K562 (cell line): ENCODE results near the gene DSG3. TPM values are rescaled to one million over a fixed set of nuclear protein-coding genes. Genes with fewer than 3 reads are reported as not detected.

ENCODE experiments used
- CEBPB ChIP-seq: fragments of 450-650 bp; IDR thresholded peaks from 2 replicates; pipeline ENCODE4 v1.6.1; 2016; ENCODE audit warnings: missing genetic modification characterization, missing compliant biosample characterization
- CXXC5 ChIP-seq: fragments of 250-450 bp; sonication (Bioruptor Pico); IDR thresholded peaks from 2 replicates; pipeline ENCODE4 v1.8.0; 2022; ENCODE audit warnings: inconsistent platforms, mild to moderate bottlenecking, moderate library complexity
- KDM1A ChIP-seq, 2 experiments: fragments of 450-650 bp; IDR thresholded peaks; 2 replicates each; pipeline ENCODE4 v1.6.1; 2016; ENCODE audit warnings: mild to moderate bottlenecking in 2 of 2
- SIN3B ChIP-seq: fragments of 450-650 bp; IDR thresholded peaks from 2 replicates; pipeline ENCODE4 v1.6.1; 2017; ENCODE audit warnings: low read depth, mild to moderate bottlenecking, moderate library complexity
- SMARCA4 ChIP-seq: fragments of 450-650 bp; IDR thresholded peaks from 2 replicates; pipeline ENCODE4 v1.6.1; 2016
- TAF9B ChIP-seq: fragments of 450-650 bp; IDR thresholded peaks from 2 replicates; pipeline ENCODE4 v1.6.1; 2018; ENCODE audit warnings: mild to moderate bottlenecking; ENCODE audit not compliant: partially characterized antibody
- polyA plus RNA-seq, 8 experiments: library from polyadenylated mRNA; depleted of rRNA in 4 of 8; stranded (reverse) in 5 of 8; unstranded in 3 of 8; fragments of >200 nt; fragmentation: Nextera tagmentation in 2 of 8; fragmentation: Illumina TruSeq in 1 of 8; extraction: Ambion mirVana in 2 of 8; extraction: Trizol in 1 of 8; gene quantifications; 2 replicates each; pipeline versions ENCODE4 v1.2.1 to v1.2.3, GENCODE V29; 2011 to 2014; ENCODE audit warnings: inconsistent platforms in 1 of 8, missing spikeins in 1 of 8
- total RNA-seq, 7 experiments: library from RNA; depleted of rRNA in 6 of 7; stranded (reverse); fragments of >200 nt in 6 of 7; fragmentation: Illumina TruSeq in 2 of 7; extraction: Trizol in 2 of 7; gene quantifications; 2 replicates each; pipeline versions ENCODE4 v1.2.1 to v1.2.3, GENCODE V29; 2011 to 2021; ENCODE audit warnings: low replicate concordance in 1 of 7
- TF ChIP-seq, protein P1 (sequence below): fragments of 450-650 bp; IDR thresholded peaks from 2 replicates; pipeline ENCODE4 v1.6.1; 2017; ENCODE audit warnings: antibody characterized with exemption, mild to moderate bottlenecking
- TF ChIP-seq, protein P2 (sequence below): fragments of 200-800 bp; sonication (Bioruptor generic); IDR thresholded peaks from 2 replicates; pipeline ENCODE4 v1.6.1; 2017; ENCODE audit warnings: missing genetic modification characterization, missing compliant biosample characterization
- TF ChIP-seq, protein P3 (sequence below): fragments of 450-650 bp; IDR thresholded peaks from 2 replicates; pipeline ENCODE4 v1.6.1; 2016; ENCODE audit warnings: mild to moderate bottlenecking, moderate library complexity

DSG3 gene
- total and polyA plus RNA-seq, 9 of the 15 experiments (the other 6 are each of a cell fraction or from before 2014, with no cell fraction given) = 0.04 to 0.18 (median 0.07) TPM; not detected in 1

DNA sequence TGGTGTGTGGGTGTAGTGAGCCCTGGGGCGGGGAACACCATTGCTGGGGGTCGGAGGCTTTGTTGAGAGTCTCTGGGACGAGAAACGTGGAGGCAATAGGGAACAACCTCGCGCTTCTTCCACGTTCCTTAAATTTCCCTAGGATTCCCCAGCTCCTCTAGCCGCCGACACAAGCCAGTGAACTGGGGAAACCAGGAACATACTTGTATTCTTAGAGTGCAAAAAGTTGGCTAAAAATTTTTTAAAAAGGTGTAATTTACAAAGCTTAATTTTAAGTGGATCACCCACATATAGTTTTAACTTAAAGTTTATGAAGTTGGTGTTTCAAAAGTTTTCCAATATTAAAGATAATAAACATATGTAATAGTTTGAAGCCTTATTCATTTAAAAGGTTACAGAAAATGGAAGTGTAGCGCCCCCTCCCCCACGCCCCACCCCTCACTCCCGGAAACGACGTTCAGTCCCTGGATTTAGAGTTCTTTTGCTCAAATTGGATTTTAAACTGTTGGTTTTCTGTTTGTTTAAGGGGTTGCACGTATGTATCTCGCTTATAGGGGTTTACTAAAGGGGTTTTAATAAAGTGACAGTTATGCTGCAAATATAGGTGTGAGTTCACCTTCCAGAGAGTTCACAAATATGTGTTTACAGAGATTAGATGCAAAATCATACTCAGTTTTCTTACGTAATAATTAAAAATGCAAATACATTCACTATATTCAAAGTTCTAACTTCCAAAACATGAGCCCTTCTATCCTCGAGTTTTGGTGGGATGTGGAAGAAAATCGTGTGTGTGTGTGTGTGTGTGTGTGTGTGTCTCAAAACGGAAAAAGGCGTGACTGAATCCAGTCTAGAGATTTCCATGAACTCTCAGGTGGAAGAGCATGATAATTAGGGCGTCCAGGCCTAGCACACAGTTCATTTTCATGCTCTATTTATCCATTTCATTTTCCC is 51.3 kb downstream of the DSG3 start (continued):
- TF ChIP-seq, protein P1, sequence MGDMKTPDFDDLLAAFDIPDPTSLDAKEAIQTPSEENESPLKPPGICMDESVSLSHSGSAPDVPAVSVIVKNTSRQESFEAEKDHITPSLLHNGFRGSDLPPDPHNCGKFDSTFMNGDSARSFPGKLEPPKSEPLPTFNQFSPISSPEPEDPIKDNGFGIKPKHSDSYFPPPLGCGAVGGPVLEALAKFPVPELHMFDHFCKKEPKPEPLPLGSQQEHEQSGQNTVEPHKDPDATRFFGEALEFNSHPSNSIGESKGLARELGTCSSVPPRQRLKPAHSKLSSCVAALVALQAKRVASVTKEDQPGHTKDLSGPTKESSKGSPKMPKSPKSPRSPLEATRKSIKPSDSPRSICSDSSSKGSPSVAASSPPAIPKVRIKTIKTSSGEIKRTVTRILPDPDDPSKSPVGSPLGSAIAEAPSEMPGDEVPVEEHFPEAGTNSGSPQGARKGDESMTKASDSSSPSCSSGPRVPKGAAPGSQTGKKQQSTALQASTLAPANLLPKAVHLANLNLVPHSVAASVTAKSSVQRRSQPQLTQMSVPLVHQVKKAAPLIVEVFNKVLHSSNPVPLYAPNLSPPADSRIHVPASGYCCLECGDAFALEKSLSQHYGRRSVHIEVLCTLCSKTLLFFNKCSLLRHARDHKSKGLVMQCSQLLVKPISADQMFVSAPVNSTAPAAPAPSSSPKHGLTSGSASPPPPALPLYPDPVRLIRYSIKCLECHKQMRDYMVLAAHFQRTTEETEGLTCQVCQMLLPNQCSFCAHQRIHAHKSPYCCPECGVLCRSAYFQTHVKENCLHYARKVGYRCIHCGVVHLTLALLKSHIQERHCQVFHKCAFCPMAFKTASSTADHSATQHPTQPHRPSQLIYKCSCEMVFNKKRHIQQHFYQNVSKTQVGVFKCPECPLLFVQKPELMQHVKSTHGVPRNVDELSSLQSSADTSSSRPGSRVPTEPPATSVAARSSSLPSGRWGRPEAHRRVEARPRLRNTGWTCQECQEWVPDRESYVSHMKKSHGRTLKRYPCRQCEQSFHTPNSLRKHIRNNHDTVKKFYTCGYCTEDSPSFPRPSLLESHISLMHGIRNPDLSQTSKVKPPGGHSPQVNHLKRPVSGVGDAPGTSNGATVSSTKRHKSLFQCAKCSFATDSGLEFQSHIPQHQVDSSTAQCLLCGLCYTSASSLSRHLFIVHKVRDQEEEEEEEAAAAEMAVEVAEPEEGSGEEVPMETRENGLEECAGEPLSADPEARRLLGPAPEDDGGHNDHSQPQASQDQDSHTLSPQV = no peak
- TF ChIP-seq, protein P2, sequence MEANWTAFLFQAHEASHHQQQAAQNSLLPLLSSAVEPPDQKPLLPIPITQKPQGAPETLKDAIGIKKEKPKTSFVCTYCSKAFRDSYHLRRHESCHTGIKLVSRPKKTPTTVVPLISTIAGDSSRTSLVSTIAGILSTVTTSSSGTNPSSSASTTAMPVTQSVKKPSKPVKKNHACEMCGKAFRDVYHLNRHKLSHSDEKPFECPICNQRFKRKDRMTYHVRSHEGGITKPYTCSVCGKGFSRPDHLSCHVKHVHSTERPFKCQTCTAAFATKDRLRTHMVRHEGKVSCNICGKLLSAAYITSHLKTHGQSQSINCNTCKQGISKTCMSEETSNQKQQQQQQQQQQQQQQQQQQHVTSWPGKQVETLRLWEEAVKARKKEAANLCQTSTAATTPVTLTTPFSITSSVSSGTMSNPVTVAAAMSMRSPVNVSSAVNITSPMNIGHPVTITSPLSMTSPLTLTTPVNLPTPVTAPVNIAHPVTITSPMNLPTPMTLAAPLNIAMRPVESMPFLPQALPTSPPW (CRISPR knock-in tag) = peak; percentile 44
- TF ChIP-seq CEBPB (peak; percentile 58), SIN3B (no peak), KDM1A (IDR thresholded peaks at IDR 0.05) (peak; percentile 38 to 45; a peak in 3 of 4 replicates), SMARCA4 (0 out of 2 replicates have a peak, but pooled peaks have one; percentile 12), TAF9B (peak; percentile 9), CXXC5 (0 out of 2 replicates have a peak, but pooled peaks have one; percentile 20)
- TF ChIP-seq, protein P3, sequence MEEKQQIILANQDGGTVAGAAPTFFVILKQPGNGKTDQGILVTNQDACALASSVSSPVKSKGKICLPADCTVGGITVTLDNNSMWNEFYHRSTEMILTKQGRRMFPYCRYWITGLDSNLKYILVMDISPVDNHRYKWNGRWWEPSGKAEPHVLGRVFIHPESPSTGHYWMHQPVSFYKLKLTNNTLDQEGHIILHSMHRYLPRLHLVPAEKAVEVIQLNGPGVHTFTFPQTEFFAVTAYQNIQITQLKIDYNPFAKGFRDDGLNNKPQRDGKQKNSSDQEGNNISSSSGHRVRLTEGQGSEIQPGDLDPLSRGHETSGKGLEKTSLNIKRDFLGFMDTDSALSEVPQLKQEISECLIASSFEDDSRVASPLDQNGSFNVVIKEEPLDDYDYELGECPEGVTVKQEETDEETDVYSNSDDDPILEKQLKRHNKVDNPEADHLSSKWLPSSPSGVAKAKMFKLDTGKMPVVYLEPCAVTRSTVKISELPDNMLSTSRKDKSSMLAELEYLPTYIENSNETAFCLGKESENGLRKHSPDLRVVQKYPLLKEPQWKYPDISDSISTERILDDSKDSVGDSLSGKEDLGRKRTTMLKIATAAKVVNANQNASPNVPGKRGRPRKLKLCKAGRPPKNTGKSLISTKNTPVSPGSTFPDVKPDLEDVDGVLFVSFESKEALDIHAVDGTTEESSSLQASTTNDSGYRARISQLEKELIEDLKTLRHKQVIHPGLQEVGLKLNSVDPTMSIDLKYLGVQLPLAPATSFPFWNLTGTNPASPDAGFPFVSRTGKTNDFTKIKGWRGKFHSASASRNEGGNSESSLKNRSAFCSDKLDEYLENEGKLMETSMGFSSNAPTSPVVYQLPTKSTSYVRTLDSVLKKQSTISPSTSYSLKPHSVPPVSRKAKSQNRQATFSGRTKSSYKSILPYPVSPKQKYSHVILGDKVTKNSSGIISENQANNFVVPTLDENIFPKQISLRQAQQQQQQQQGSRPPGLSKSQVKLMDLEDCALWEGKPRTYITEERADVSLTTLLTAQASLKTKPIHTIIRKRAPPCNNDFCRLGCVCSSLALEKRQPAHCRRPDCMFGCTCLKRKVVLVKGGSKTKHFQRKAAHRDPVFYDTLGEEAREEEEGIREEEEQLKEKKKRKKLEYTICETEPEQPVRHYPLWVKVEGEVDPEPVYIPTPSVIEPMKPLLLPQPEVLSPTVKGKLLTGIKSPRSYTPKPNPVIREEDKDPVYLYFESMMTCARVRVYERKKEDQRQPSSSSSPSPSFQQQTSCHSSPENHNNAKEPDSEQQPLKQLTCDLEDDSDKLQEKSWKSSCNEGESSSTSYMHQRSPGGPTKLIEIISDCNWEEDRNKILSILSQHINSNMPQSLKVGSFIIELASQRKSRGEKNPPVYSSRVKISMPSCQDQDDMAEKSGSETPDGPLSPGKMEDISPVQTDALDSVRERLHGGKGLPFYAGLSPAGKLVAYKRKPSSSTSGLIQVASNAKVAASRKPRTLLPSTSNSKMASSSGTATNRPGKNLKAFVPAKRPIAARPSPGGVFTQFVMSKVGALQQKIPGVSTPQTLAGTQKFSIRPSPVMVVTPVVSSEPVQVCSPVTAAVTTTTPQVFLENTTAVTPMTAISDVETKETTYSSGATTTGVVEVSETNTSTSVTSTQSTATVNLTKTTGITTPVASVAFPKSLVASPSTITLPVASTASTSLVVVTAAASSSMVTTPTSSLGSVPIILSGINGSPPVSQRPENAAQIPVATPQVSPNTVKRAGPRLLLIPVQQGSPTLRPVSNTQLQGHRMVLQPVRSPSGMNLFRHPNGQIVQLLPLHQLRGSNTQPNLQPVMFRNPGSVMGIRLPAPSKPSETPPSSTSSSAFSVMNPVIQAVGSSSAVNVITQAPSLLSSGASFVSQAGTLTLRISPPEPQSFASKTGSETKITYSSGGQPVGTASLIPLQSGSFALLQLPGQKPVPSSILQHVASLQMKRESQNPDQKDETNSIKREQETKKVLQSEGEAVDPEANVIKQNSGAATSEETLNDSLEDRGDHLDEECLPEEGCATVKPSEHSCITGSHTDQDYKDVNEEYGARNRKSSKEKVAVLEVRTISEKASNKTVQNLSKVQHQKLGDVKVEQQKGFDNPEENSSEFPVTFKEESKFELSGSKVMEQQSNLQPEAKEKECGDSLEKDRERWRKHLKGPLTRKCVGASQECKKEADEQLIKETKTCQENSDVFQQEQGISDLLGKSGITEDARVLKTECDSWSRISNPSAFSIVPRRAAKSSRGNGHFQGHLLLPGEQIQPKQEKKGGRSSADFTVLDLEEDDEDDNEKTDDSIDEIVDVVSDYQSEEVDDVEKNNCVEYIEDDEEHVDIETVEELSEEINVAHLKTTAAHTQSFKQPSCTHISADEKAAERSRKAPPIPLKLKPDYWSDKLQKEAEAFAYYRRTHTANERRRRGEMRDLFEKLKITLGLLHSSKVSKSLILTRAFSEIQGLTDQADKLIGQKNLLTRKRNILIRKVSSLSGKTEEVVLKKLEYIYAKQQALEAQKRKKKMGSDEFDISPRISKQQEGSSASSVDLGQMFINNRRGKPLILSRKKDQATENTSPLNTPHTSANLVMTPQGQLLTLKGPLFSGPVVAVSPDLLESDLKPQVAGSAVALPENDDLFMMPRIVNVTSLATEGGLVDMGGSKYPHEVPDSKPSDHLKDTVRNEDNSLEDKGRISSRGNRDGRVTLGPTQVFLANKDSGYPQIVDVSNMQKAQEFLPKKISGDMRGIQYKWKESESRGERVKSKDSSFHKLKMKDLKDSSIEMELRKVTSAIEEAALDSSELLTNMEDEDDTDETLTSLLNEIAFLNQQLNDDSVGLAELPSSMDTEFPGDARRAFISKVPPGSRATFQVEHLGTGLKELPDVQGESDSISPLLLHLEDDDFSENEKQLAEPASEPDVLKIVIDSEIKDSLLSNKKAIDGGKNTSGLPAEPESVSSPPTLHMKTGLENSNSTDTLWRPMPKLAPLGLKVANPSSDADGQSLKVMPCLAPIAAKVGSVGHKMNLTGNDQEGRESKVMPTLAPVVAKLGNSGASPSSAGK = peak; percentile 68
